ENCODE results near the gene PIGZ.

GRCh38 chr3:197014942-197015575 is 46.4 kb upstream of the PIGZ start:
- TF ChIP-seq POLR2A (IDR thresholded peaks at IDR 0.05), result no peak
- no peak for TF ChIP-seq POLR2AphosphoS5 (IDR thresholded peaks at IDR 0.05)
- TF ChIP-seq EP300 (IDR thresholded peaks at IDR 0.05), result no peak
